Hematopoietic multipotent progenitor cell treated with erythropoietin and hydrocortisone succinate and interleukin-3 and kit ligand, for 4 days (in vitro differentiated cells): ENCODE results near the gene PIK3CB.
"Not testable (repeated sequence)": the region's sequence is repeated elsewhere in the genome, so short reads cannot be mapped to it uniquely, and the experiment has no call there.

ENCODE experiments used
- DNase-seq: peaks from one replicate; pipeline ENCODE4 v3.0.0-alpha.2; 2015

PIK3CB gene

GRCh38 chr3:138726946-138727730 is 107.6 kb downstream of the PIK3CB start:
- DNase-seq: peak; percentile 25

GRCh38 chr3:138726042-138726441 is 108.7 kb downstream of the PIK3CB start:
- DNase-seq: peak; percentile 96

- DNase-seq: no peak
These were observed 109.6 kb downstream of the PIK3CB start for GRCh38 chr3:138725116-138725515.

- DNase-seq: no peak
These were observed 110.3 kb downstream of the PIK3CB start for GRCh38 chr3:138724443-138724842.

GRCh38 chr3:138718849-138719248 is 115.9 kb downstream of the PIK3CB start:
- DNase-seq: no peak

GRCh38 chr3:138717348-138717747 is 117.4 kb downstream of the PIK3CB start:
- no peak for DNase-seq

GRCh38 chr3:138712086-138712485 is 122.6 kb downstream of the PIK3CB start:
- DNase-seq: no peak

GRCh38 chr3:138705675-138706074 is 129.1 kb downstream of the PIK3CB start:
- DNase-seq: no peak

- peak; percentile 37 for DNase-seq
These were observed 137.9 kb downstream of the PIK3CB start for GRCh38 chr3:138696666-138697370.

- peak; percentile 57 for DNase-seq
These were observed 140.3 kb downstream of the PIK3CB start for GRCh38 chr3:138694287-138695007.

GRCh38 chr3:138692152-138692551 is 142.6 kb downstream of the PIK3CB start:
- peak; percentile 35 for DNase-seq

- no peak for DNase-seq
These were observed 143.4 kb downstream of the PIK3CB start for GRCh38 chr3:138691351-138691750.

- DNase-seq: no peak
These were observed 144.7 kb downstream of the PIK3CB start for GRCh38 chr3:138690036-138690435.

GRCh38 chr3:138688871-138689299 is 145.8 kb downstream of the PIK3CB start:
- peak; percentile 69 for DNase-seq

GRCh38 chr3:138687236-138687635 is 147.5 kb downstream of the PIK3CB start:
- DNase-seq: no peak

GRCh38 chr3:138686771-138687221 is 147.9 kb downstream of the PIK3CB start:
- peak; percentile 97 for DNase-seq

GRCh38 chr3:138684396-138684795 is 150.3 kb downstream of the PIK3CB start:
- DNase-seq: peak; percentile 46

GRCh38 chr3:138682648-138683047 is 152.1 kb downstream of the PIK3CB start:
- peak; percentile 55 for DNase-seq

GRCh38 chr3:138681463-138682220 is 153.1 kb downstream of the PIK3CB start:
- no peak for DNase-seq

- not testable (repeated sequence) for DNase-seq
These were observed 153.8 kb downstream of the PIK3CB start for GRCh38 chr3:138680974-138681373.

GRCh38 chr3:138678874-138679392 is 155.8 kb downstream of the PIK3CB start:
- DNase-seq: no peak

- DNase-seq: no peak
These were observed 156.6 kb downstream of the PIK3CB start for GRCh38 chr3:138678086-138678485.
